ENCODE data around the gene FGFR2.
A peak's percentile ranks its signal among the peaks of the same experiment; 100 is the strongest.

DNA sequence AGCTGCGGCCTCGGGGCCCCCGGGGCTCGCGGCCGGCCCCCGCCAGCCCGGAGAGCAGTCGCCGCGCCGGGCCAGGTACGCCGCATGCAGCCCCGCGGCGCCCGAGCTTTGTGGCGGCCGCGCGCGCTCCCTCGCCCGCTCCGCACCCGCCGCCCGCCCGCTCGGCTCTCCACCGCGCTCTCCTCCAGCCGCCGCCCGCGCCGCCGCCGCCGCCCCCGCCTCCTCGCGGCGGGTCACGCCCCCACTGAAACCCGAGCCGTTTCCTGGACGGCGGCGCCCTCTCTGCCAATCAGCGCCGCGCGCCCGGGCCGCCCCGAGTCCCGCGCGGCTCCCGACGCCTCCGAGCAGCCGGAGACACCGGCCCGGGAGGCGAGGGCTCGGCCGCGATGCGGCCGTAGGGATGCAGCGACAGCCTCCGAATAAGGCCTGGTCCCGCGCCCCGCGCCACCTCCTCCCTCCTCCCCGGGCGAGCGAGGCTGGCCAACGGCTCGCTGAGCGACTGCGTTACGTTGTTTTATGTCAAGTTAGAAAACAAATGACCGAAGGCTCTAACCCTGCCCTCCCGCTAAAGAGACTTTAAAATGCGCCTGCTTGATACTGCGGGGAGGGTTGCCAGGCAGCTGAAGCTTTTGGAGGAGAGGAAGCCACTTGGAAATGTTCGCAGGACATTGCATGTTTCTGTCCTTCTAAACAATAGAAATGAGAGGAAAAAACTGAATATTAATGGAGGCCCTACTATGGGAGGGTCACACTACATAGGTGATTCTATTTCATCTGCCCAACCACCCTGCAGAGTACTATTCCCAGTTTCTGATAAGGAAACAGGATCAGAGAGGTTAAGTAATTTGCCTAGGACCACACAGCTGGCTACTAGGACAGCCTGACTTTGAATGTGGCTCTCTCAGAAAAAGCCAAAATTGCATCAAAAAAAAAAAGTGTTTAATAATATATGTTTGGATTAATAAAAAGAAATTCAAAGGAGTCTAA is at the start of gene FGFR2:
- TF ChIP-seq CTCF (IDR thresholded peaks at IDR 0.05), result no peak
- peak; percentile 54 to 82 for TF ChIP-seq POLR2A (IDR thresholded peaks at IDR 0.05)
